ENCODE data around the gene SLC44A2.

- TF ChIP-seq NFRKB (IDR thresholded peaks at IDR 0.05) (no peak), TARDBP (IDR thresholded peaks at IDR 0.05) (no peak), ARNT (IDR thresholded peaks at IDR 0.05) (no peak), FOXM1 (IDR thresholded peaks at IDR 0.05; ENCODE audit: borderline replicate concordance) (no peak), FOXA1 (IDR thresholded peaks at IDR 0.05) (no peak), SP1 (IDR thresholded peaks at IDR 0.05) (no peak), SUZ12 (IDR thresholded peaks at IDR 0.05) (no peak)
Observed at GRCh38 chr19:10646456-10647159, 21.3 kb downstream of the SLC44A2 start.
